ENCODE measurements around the gene ARG1.

ARG1 gene

GRCh38 chr6:131588643-131589042 lies 15.6 kb downstream of the ARG1 start:
- Histone ChIP-seq H3K4me3 (replicated peaks; ENCODE audit: low read depth, low read length) (no peak overlapping the region), H3K36me3 (ENCODE audit: control insufficient read depth, insufficient read depth, low read length) (peaks cover 6% of the 10 kb centered on the region), H3K27me3 (replicated peaks; ENCODE audit: control insufficient read depth, insufficient read depth, low read length) (no peaks in the 10 kb centered on the region)
- no peak for TF ChIP-seq CTCF (IDR thresholded peaks at IDR 0.05; ENCODE audit: insufficient read depth, low read length, poor library complexity, severe bottlenecking)
- no peak for DNase-seq (ENCODE audit: extremely low read depth, insufficient read length)

- Histone ChIP-seq H3K27me3 (replicated peaks; ENCODE audit: control insufficient read depth, insufficient read depth, low read length) (no peaks in the 10 kb centered on the region), H3K4me3 (replicated peaks; ENCODE audit: low read depth, low read length) (no peak overlapping the region), H3K36me3 (ENCODE audit: control insufficient read depth, insufficient read depth, low read length) (peaks cover 5% of the 10 kb centered on the region)
- TF ChIP-seq CTCF (IDR thresholded peaks at IDR 0.05; ENCODE audit: insufficient read depth, low read length, poor library complexity, severe bottlenecking), result no peak
- no peak for DNase-seq (ENCODE audit: extremely low read depth, insufficient read length)
Observed at GRCh38 chr6:131592935-131593334, 19.9 kb downstream of the ARG1 start.

GRCh38 chr6:131594074-131594473 lies 21.0 kb downstream of the ARG1 start:
- Histone ChIP-seq H3K4me3 (replicated peaks; ENCODE audit: low read depth, low read length) (no peak overlapping the region), H3K36me3 (ENCODE audit: control insufficient read depth, insufficient read depth, low read length) (peaks cover 5% of the 10 kb centered on the region), H3K27me3 (replicated peaks; ENCODE audit: control insufficient read depth, insufficient read depth, low read length) (no peaks in the 10 kb centered on the region)
- no peak for DNase-seq (ENCODE audit: extremely low read depth, insufficient read length)
- TF ChIP-seq CTCF (IDR thresholded peaks at IDR 0.05; ENCODE audit: insufficient read depth, low read length, poor library complexity, severe bottlenecking), result no peak

GRCh38 chr6:131597446-131597845 lies 24.4 kb downstream of the ARG1 start:
- no peaks in the 10 kb centered on the region for H3K27me3 ChIP-seq (replicated peaks; ENCODE audit: control insufficient read depth, insufficient read depth, low read length)
- H3K36me3 ChIP-seq (ENCODE audit: control insufficient read depth, insufficient read depth, low read length), result peaks cover 5% of the 10 kb centered on the region
- H3K4me3 ChIP-seq (replicated peaks; ENCODE audit: low read depth, low read length), result no peak overlapping the region
- no peak for DNase-seq (ENCODE audit: extremely low read depth, insufficient read length)
- TF ChIP-seq CTCF (IDR thresholded peaks at IDR 0.05; ENCODE audit: insufficient read depth, low read length, poor library complexity, severe bottlenecking), result peak; percentile 34

GRCh38 chr6:131600716-131601115 lies 27.7 kb downstream of the ARG1 start:
- no peak overlapping the region for H3K4me3 ChIP-seq (replicated peaks; ENCODE audit: low read depth, low read length)
- no peaks in the 10 kb centered on the region for H3K27me3 ChIP-seq (replicated peaks; ENCODE audit: control insufficient read depth, insufficient read depth, low read length)
- peaks cover 2% of the 10 kb centered on the region for H3K36me3 ChIP-seq (ENCODE audit: control insufficient read depth, insufficient read depth, low read length)
- no peak for TF ChIP-seq CTCF (IDR thresholded peaks at IDR 0.05; ENCODE audit: insufficient read depth, low read length, poor library complexity, severe bottlenecking)
- DNase-seq (ENCODE audit: extremely low read depth, insufficient read length), result no peak

GRCh38 chr6:131602781-131603312 lies 29.8 kb downstream of the ARG1 start:
- no peak overlapping the region for H3K4me3 ChIP-seq (replicated peaks; ENCODE audit: low read depth, low read length)
- TF ChIP-seq CTCF (IDR thresholded peaks at IDR 0.05; ENCODE audit: insufficient read depth, low read length, poor library complexity, severe bottlenecking), result no peak
- H3K36me3 ChIP-seq (ENCODE audit: control insufficient read depth, insufficient read depth, low read length), result peaks cover 2% of the 10 kb centered on the region
- DNase-seq (ENCODE audit: extremely low read depth, insufficient read length), result no peak
- no peaks in the 10 kb centered on the region for H3K27me3 ChIP-seq (replicated peaks; ENCODE audit: control insufficient read depth, insufficient read depth, low read length)

Measured in GM06990 (cell line).